Lower leg skin (tissue), 4 donors: Measurements from ENCODE around the gene TNRC6A. TPM values are rescaled to one million over a fixed set of nuclear protein-coding genes. Genes with fewer than 3 reads are reported as not detected.
"Not testable (repeated sequence)": the region's sequence is repeated elsewhere in the genome, so short reads cannot be mapped to it uniquely, and the experiment has no call there.

Experiments
- DNase-seq, 2 donors: peaks; one replicate each; pipeline ENCODE4 v3.0.0-alpha.2; 2019; ENCODE audit warnings: low spot score in 2 of 2
- H3K4me3 ChIP-seq: fragments of 200-600 bp; sonication (generic); 2 replicates; pipeline ENCODE4 v1.5.1; 2017; ENCODE audit warnings: mild to moderate bottlenecking, low read depth; ENCODE audit not compliant: poor library complexity, severe bottlenecking
- POLR2A ChIP-seq, 2 donors: fragments of 450-650 bp; IDR thresholded peaks; one replicate each; pipeline ENCODE4 v1.6.1; 2016 to 2017; ENCODE audit warnings: antibody characterized with exemption in 2 of 2, mild to moderate bottlenecking in 1 of 2, moderate library complexity in 1 of 2
- WGBS, 2 donors: methylation state at CpG; one replicate each; pipeline ENCODE4 v1.1.5; 2018; 5-methylcytosine and 5-hydroxymethylcytosine counted together
- intact Hi-C: fragments of 100-400 bp; cut with DNase I; formaldehyde crosslinking; loops from one replicate; pipeline ENCODE4 v1.15.0; 2023; ENCODE audit warnings: low total_unique reads
- total RNA-seq, 4 donors: library from RNA; depleted of rRNA; stranded (reverse); fragments of >200 nt; gene quantifications; one replicate each; pipeline ENCODE4 v1.1.0, GENCODE V29; 2016
- TF ChIP-seq, protein P1 (sequence below), 3 donors: fragments of 450-650 bp; IDR thresholded peaks; one replicate each; pipeline ENCODE4 v1.5.1; 2016; ENCODE audit warnings: antibody characterized with exemption in 3 of 3, mild to moderate bottlenecking in 3 of 3, moderate library complexity in 2 of 3

Gene TNRC6A
- total RNA-seq, 4 donors from 2014 or later, result 25.9 to 55.6 (median 30.1) TPM

DNA sequence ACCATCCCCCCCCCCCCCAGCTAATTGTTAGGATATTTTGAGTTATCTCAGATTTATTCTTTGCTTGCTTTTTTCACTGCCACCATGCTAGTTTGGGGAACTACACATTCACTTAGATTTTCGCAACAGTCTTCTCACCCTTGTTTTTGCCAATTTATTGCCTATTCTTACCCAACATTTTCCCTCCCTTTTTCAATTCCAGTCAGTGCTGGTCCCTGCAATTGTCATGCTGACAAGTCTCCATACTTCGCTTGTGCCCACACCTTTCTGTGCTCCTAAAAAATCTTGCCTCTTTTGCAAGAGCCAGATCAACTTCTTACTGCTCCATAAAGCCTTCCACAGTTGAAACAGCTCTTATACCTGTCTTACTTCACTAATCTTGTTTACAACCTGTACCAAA is 16.3 kb downstream of the TNRC6A start:
- no peak for DNase-seq
- TF ChIP-seq POLR2A (IDR thresholded peaks at IDR 0.05), result no peak
- TF ChIP-seq, protein P1, sequence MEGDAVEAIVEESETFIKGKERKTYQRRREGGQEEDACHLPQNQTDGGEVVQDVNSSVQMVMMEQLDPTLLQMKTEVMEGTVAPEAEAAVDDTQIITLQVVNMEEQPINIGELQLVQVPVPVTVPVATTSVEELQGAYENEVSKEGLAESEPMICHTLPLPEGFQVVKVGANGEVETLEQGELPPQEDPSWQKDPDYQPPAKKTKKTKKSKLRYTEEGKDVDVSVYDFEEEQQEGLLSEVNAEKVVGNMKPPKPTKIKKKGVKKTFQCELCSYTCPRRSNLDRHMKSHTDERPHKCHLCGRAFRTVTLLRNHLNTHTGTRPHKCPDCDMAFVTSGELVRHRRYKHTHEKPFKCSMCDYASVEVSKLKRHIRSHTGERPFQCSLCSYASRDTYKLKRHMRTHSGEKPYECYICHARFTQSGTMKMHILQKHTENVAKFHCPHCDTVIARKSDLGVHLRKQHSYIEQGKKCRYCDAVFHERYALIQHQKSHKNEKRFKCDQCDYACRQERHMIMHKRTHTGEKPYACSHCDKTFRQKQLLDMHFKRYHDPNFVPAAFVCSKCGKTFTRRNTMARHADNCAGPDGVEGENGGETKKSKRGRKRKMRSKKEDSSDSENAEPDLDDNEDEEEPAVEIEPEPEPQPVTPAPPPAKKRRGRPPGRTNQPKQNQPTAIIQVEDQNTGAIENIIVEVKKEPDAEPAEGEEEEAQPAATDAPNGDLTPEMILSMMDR (IDR thresholded peaks at IDR 0.05), result no peak
- H3K4me3 ChIP-seq, result no peak overlapping the region
- intact Hi-C loops, result no loop called here
- 89 to 92% methylated on average over 2 of the region's 2 CpGs for WGBS, 2 donors

DNA sequence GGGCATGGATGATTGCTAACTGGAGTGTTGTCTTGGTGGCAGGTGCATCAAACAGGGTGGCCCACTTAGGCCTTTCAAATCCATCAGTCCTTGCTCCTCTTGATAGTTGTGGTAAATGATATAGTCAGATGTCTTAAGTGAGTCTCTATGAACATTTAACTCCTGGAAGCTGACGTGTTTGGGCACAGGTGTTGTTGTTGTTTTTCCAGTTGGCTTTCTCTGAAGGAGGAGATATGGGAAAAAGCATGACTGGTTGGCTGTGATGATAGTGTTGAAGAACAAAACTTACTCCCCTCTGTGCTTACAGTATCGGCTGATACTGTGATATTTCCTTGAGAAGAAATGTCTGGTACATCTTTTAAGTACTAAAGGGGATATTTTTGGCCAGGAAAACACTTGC is 18.0 kb downstream of the TNRC6A start:
- TF ChIP-seq POLR2A (IDR thresholded peaks at IDR 0.05), result no peak
- TF ChIP-seq, protein P1 (IDR thresholded peaks at IDR 0.05), result no peak
- no peak for DNase-seq
- WGBS, 2 donors, result 51 to 70% methylated on average over 2 of the region's 2 CpGs
- intact Hi-C loops, result no loop called here
- no peak overlapping the region for H3K4me3 ChIP-seq

DNA sequence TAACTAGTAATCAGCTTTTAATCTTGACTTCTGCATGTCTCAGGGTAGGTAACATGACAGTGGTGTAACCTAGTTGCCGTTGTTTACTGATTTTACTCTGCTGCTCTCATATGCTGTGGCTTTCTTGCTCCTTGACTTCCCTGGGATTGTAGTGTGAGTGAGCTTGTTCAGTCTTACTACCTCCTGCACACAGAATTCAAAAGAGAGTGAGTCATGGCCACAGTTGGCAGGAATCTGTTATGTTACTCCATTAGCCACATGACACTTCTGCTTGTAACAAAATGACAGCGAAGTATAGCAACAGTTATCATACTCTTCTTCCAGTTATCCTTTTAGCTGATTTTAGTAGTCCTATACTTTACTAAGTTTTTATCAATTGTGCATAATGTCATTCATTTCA is 18.8 kb downstream of the TNRC6A start:
- no peak overlapping the region for H3K4me3 ChIP-seq
- intact Hi-C loops, result no loop called here
- 26 to 37% methylated on average over 2 of the region's 2 CpGs for WGBS, 2 donors
- DNase-seq, result peak in 1 of 2 donors; percentile 82
- no peak for TF ChIP-seq POLR2A (IDR thresholded peaks at IDR 0.05)
- TF ChIP-seq, protein P1 (IDR thresholded peaks at IDR 0.05), result no peak

DNA sequence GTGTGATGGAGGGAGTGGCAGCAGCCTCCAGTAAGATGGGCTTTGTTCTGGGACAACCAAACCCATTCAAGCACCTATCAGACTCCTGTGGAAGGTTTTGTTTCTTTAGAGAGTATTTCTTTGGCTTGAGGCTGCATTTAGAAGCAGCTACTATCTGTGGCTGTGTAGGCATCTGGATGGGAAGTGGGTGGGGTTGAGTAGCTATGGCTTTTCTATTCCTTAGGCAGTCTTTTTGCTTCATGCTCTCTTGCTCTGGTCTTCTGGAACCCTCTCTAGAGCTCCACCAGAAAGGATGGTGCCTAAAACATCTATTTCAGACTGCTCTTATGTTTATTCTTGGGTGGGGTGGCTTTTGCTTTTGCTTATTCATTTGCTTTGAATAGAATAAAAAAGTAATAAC is 19.9 kb downstream of the TNRC6A start:
- intact Hi-C loops, result no loop called here
- no peak for DNase-seq
- no peak overlapping the region for H3K4me3 ChIP-seq
- TF ChIP-seq, protein P1 (IDR thresholded peaks at IDR 0.05), result no peak
- no peak for TF ChIP-seq POLR2A (IDR thresholded peaks at IDR 0.05)

DNA sequence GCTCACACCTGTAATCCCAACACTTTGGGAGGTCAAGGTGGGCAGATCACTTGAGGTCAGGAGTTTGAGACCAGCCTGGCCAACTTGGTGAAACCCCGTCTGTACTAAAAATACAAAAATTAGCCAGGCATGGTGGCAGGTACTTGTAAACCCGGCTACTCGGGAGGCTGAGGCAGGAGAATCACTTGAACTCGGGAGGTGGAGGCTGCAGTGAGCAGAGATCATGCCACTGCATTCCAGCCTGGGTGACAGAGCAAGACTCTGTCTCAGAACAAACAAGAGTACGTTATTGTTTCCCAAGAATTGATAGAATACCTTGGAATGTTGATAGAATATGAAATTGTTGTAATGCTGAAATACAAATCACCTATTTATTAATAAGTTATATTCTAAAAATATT is 20.4 kb downstream of the TNRC6A start:
- intact Hi-C loops, DNase-seq, H3K4me3 ChIP-seq: not testable (repeated sequence)
- 96% methylated on average over 5 of the region's 5 CpGs for WGBS, 2 donors

DNA sequence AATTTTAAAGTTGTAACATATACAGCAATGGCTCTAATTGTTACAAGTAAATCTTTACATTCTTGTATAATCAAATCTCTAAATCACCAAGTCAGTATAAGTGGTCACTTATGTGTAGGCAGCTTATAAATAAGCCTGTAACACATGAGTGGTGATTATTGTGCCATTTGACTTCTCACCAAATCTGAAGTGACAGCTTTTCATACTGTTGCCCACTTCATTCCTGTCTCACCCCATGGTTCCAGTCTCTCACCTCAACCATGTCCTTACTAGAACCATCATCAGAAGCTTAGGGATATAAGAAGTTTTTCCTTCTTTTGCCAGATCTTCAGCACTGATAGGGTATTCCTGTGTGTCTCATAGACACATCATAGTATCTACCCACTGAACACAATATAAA is 23.5 kb downstream of the TNRC6A start:
- H3K4me3 ChIP-seq, result no peak overlapping the region
- no peak for DNase-seq
- intact Hi-C loops, result no loop called here
- TF ChIP-seq POLR2A (IDR thresholded peaks at IDR 0.05), result no peak
- TF ChIP-seq, protein P1 (IDR thresholded peaks at IDR 0.05), result no peak
